Astrocyte of the spinal cord (primary cell): ENCODE measurements around the gene WDR70.
A peak's percentile ranks its signal among the peaks of the same experiment; 100 is the strongest.

Experiments
- DNase-seq: peaks from one replicate; pipeline ENCODE4 v3.0.0; 2011; ENCODE audit warnings: low read depth, low spot score
- H3K4me3 ChIP-seq: 2 replicates; pipeline ENCODE4 v1.5.1; 2011; ENCODE audit warnings: low read depth, mild to moderate bottlenecking, low read length, moderate library complexity
- in situ Hi-C: cut with HindIII; loops from 2 replicates; pipeline ENCODE4 v1.10.0; 2017; ENCODE audit warnings: low sequenced_read_pairs
- TF ChIP-seq, protein P1 (sequence below): IDR thresholded peaks from 2 replicates; pipeline ENCODE4 v1.5.1; 2012; ENCODE audit warnings: low read depth, mild to moderate bottlenecking, low read length, inconsistent platforms

WDR70 gene

DNA sequence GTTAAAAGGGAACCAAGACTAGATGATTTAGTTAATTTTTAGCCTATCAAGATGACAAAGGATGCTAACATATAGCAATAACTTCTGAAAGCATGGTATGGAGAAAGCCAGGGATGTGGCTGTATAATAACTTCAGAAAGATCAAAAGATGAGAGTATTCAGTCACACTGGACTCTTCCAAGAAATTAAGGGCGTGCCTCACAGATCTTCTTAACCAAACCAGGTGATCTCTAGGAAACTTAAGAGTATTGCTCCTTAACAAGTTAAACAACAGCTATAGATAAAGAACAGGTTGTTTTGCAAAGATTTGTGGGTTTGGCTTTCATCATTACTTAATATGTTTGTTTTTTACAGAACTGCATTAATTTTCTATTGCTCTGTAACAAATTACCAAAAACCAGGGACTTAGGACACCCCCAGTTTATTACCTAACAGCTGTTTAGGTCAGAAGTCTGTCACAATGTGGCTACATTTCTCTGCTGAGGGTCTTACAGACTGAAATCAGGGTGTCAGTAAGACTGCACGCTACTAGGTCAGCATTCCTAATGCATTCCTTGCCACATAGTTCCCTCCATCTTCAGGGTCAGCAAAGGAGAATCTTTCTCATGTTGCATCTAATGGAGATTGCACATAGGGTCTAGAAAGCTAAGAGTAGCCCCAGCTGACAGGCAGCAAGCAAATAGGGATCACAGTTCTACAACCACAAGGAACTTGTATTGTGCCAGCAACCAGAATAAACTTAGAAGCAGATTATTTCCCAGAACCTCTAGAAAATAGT is 113.8 kb downstream of the WDR70 start:
- no peak overlapping the region for H3K4me3 ChIP-seq
- DNase-seq = no peak
- TF ChIP-seq, protein P1, sequence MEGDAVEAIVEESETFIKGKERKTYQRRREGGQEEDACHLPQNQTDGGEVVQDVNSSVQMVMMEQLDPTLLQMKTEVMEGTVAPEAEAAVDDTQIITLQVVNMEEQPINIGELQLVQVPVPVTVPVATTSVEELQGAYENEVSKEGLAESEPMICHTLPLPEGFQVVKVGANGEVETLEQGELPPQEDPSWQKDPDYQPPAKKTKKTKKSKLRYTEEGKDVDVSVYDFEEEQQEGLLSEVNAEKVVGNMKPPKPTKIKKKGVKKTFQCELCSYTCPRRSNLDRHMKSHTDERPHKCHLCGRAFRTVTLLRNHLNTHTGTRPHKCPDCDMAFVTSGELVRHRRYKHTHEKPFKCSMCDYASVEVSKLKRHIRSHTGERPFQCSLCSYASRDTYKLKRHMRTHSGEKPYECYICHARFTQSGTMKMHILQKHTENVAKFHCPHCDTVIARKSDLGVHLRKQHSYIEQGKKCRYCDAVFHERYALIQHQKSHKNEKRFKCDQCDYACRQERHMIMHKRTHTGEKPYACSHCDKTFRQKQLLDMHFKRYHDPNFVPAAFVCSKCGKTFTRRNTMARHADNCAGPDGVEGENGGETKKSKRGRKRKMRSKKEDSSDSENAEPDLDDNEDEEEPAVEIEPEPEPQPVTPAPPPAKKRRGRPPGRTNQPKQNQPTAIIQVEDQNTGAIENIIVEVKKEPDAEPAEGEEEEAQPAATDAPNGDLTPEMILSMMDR = no peak
- in situ Hi-C loops = no loop called here

DNA sequence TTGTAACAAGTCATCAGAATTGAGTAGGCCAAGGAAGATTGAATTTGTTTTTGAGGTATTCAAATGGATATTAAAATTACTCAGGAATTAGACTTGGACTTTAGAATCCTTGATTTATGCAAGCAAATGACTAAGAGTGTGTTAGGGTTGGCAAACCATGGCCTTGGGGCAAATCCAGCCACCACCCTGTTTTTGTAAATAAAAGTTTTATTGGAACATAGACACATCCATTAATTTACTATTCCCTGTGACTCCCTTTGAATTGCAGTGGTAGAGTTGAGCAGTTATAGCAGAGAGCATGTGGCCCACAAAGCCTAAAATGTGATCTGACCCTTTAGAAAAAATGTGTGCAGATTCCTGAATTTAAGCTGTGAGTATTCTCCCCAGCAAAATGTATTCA is 115.6 kb downstream of the WDR70 start:
- in situ Hi-C loops = no loop called here
- H3K4me3 ChIP-seq = no peak overlapping the region
- TF ChIP-seq, protein P1 = no peak
- DNase-seq = no peak

DNA sequence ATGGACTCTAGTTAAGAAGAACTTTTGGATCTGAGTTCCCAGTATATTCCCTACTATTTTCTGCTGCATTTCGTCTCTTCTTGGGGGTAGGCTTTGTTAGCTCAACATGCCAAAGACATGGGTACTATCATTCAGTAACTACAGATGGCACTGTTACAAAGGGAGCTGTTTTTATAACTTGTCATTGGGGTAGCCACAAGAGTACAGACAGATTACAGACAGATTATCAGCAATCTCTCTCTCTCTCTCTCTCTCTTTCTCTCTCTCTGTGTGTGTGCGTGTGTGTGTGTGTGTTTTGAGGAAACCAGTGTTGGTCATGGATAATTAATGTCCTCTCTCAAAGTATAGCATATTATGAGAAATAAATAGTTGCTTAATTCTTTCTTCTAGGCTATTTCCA is 116.1 kb downstream of the WDR70 start:
- TF ChIP-seq, protein P1 = peak; percentile 29
- in situ Hi-C loops = no loop called here
- no peak overlapping the region for H3K4me3 ChIP-seq
- peak; percentile 59 for DNase-seq

DNA sequence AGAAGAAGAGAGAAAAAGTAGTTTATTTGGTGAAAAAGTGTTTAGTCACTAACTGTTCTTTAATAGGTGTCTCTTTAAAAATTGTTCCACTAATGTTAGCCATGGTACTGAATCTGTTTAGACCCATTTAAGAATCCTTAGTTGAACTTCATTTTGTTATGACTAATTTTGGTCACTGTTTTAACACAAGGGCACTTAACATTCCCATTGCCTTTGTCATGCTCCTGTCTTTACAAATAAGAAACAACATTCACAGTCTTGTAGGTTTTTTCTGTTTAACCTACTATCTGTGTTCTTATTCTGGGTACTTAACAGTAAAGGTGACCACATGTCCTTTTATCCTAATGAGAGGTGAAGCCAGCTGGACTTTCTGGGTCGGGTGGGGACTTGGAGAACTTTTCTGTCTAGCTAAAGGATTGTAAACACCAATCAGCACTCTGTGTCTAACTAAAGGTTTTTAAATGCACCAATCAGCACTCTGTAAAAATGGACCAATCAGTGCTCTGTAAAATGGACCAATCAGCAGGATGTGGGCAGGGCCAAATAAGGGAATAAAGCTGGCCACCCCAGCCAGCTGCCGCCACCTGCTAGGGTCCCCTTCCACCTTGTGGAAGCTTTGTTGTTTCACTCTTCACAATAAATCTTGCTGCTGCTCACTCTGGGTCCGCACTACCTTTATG is 116.7 kb downstream of the WDR70 start:
- no peak overlapping the region for H3K4me3 ChIP-seq
- TF ChIP-seq, protein P1 = no peak
- DNase-seq = peak; percentile 84
- in situ Hi-C loops = no loop called here

DNA sequence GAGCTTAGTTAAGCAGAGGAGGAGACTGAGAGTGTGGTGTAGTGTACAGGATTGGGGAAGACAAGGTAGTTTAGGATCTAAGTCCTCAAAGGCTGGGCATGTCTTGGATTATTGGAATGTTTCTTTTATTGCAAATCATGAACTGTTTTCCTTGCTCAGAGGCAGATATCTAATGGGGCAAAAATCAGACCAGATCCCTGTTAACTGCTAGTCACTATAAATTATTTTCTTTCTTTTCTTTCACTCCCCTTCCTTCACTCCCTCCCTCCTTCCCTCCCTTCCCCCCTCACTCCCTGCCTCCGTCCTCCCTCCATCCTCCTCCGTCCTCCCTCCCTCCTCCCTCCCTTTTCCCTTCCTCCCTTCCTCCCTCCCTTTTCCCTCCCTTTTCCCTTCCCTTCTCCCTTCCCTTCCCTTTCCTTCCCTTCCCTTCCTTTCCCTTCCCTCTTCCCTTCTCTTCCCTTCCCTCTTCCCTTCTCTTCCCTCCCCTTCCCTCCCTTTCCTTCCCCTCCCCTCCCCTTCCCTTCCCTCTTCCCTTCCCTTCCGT is 117.9 kb downstream of the WDR70 start:
- TF ChIP-seq, protein P1 = no peak
- in situ Hi-C loops = no loop called here
- no peak for DNase-seq
- H3K4me3 ChIP-seq = no peak overlapping the region

DNA sequence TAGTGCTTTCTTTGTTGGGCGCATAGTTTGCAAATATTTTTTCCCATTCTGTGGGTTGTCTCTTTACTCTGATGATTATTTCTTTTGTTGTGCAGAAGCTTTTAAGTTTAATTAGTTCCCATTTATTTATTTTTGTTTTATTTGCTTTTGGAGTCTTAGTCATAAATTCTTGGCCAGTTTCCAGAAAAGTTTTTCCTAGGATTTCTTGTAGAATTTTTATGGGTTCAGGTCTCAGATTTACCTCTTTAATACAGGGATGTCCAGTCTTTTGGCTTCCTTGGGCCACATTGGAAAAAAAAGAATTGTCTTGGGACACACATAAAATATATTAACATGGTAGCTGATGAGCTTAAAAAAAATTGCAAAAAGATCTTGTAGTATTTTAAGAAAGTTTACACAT is 122.0 kb downstream of the WDR70 start:
- TF ChIP-seq, protein P1 = no peak
- peak; percentile 23 for DNase-seq
- no peak overlapping the region for H3K4me3 ChIP-seq
- in situ Hi-C loops = no loop called here
